ENCODE measurements around the gene ZNF691. TPM values are rescaled to one million over a fixed set of nuclear protein-coding genes. Genes with fewer than 3 reads are reported as not detected.
"Not testable (repeated sequence)": the region's sequence is repeated elsewhere in the genome, so short reads cannot be mapped to it uniquely, and the experiment has no call there.

ZNF691 gene
- total RNA-seq, 6 donors from 2014 or later = 7.0 to 17.8 (median 9.4) TPM

- H3K4me3 ChIP-seq = no peak overlapping the region
- no peak for ATAC-seq (ENCODE audit: low FRiP score in 2 of 2)
- H3K27ac ChIP-seq = no peak overlapping the region
- H3K36me3 ChIP-seq = peaks cover 10 to 22% (median 13%) of the 10 kb centered on the region in 4 donors
- peaks cover 9 to 13% (median 10%) of the 10 kb centered on the region in 4 donors for H3K4me1 ChIP-seq
- WGBS, 2 donors = 90 to 97% methylated on average over 8 to 15 of the region's 15 CpGs
- H3K27me3 ChIP-seq = no peaks in the 10 kb centered on the region
- TF ChIP-seq POLR2AphosphoS5 (IDR thresholded peaks at IDR 0.05) (no peak), POLR2A (IDR thresholded peaks at IDR 0.05) (no peak)
- peak in 1 of 2 donors; percentile 50 for DNase-seq
- H3K9me3 ChIP-seq = no peaks in the 10 kb centered on the region
These were observed 5.0 kb downstream of the ZNF691 start for GRCh38 chr1:42851420-42851819.

GRCh38 chr1:42851960-42852607 lies 5.7 kb downstream of the ZNF691 start:
- TF ChIP-seq EP300 (IDR thresholded peaks at IDR 0.05) (no peak), POLR2AphosphoS5 (IDR thresholded peaks at IDR 0.05) (no peak), POLR2A (IDR thresholded peaks at IDR 0.05) (no peak), CTCF (IDR thresholded peaks at IDR 0.05) (no peak)
- no peak for ATAC-seq (ENCODE audit: low FRiP score in 2 of 2)
- Histone ChIP-seq H3K4me3 (no peak overlapping the region), H3K9me3 (no peaks in the 10 kb centered on the region), H3K36me3 (peaks cover 10 to 22% (median 13%) of the 10 kb centered on the region in 4 donors), H3K27me3 (no peaks in the 10 kb centered on the region), H3K27ac (no peak overlapping the region), H3K4me1 (peaks cover 7 to 11% (median 9%) of the 10 kb centered on the region in 4 donors)
- no peak for DNase-seq
- 87 to 91% methylated on average over 2 of the region's 2 CpGs for WGBS, 2 donors

GRCh38 chr1:42852608-42852980 lies 6.2 kb downstream of the ZNF691 start:
- no peak for DNase-seq
- H3K27ac ChIP-seq = no peak overlapping the region
- peaks cover 10 to 22% (median 13%) of the 10 kb centered on the region in 4 donors for H3K36me3 ChIP-seq
- H3K27me3 ChIP-seq = no peaks in the 10 kb centered on the region
- H3K4me3 ChIP-seq = no peak overlapping the region
- TF ChIP-seq POLR2AphosphoS5 (IDR thresholded peaks at IDR 0.05) (no peak), EP300 (IDR thresholded peaks at IDR 0.05) (no peak), POLR2A (IDR thresholded peaks at IDR 0.05) (no peak)
- no peaks in the 10 kb centered on the region for H3K9me3 ChIP-seq
- peaks cover 2 to 6% (median 4%) of the 10 kb centered on the region in 4 donors for H3K4me1 ChIP-seq
- ATAC-seq (ENCODE audit: low FRiP score in 2 of 2) = no peak
- WGBS, 2 donors = 48 to 50% methylated on average over 2 of the region's 2 CpGs

- WGBS, 2 donors = 90 to 91% methylated on average over 6 of the region's 6 CpGs
- Histone ChIP-seq H3K4me1 (no peaks in the 10 kb centered on the region), H3K27me3 (no peaks in the 10 kb centered on the region), H3K9me3 (no peaks in the 10 kb centered on the region), H3K36me3 (peaks cover 10 to 22% (median 13%) of the 10 kb centered on the region in 4 donors), H3K27ac (no peak overlapping the region), H3K4me3 (no peak overlapping the region)
- no peak for TF ChIP-seq EP300 (IDR thresholded peaks at IDR 0.05)
- no peak for ATAC-seq (ENCODE audit: low FRiP score in 2 of 2)
- DNase-seq = no peak
These were observed 6.9 kb downstream of the ZNF691 start for GRCh38 chr1:42853116-42853884.

- not testable (repeated sequence) for H3K27ac ChIP-seq; ATAC-seq (ENCODE audit: low FRiP score in 2 of 2)
- 82% methylated on average over 2 to 3 of the region's 3 CpGs for WGBS, 2 donors
These were observed 10.1 kb downstream of the ZNF691 start for GRCh38 chr1:42856554-42856953.

GRCh38 chr1:42859366-42859765 lies 13.0 kb downstream of the ZNF691 start:
- not testable (repeated sequence) for H3K27ac ChIP-seq; DNase-seq; ATAC-seq (ENCODE audit: low FRiP score in 2 of 2); H3K4me3 ChIP-seq; H3K4me1 ChIP-seq; H3K27me3 ChIP-seq; H3K36me3 ChIP-seq; H3K9me3 ChIP-seq
- WGBS, 2 donors = 77 to 85% methylated on average over 5 of the region's 5 CpGs

More at GRCh38 chr1:42856554-42856953, 10.1 kb downstream of the ZNF691 start:
- not testable (repeated sequence) for DNase-seq, H3K4me3 ChIP-seq, H3K4me1 ChIP-seq, H3K27me3 ChIP-seq, H3K9me3 ChIP-seq, H3K36me3 ChIP-seq

- H3K4me3 ChIP-seq = no peak overlapping the region
- ATAC-seq (ENCODE audit: low FRiP score in 2 of 2) = no peak
- no peak for DNase-seq
- H3K27me3 ChIP-seq = no peaks in the 10 kb centered on the region
- no peaks in the 10 kb centered on the region for H3K4me1 ChIP-seq
- no peaks in the 10 kb centered on the region for H3K36me3 ChIP-seq
- WGBS, 2 donors = 84 to 85% methylated on average over 4 of the region's 4 CpGs
- peaks cover 0 to 5% (median 0%) of the 10 kb centered on the region in 4 donors for H3K9me3 ChIP-seq
- TF ChIP-seq POLR2A (IDR thresholded peaks at IDR 0.05) (no peak), POLR2AphosphoS5 (IDR thresholded peaks at IDR 0.05) (no peak), EP300 (IDR thresholded peaks at IDR 0.05) (no peak), CTCF (IDR thresholded peaks at IDR 0.05) (no peak)
- no peak overlapping the region for H3K27ac ChIP-seq
These were observed 14.1 kb downstream of the ZNF691 start for GRCh38 chr1:42860339-42861013.
